ENCODE measurements around the gene SKAP1.
"Not testable (repeated sequence)": the region's sequence is repeated elsewhere in the genome, so short reads cannot be mapped to it uniquely, and the experiment has no call there.

Gene SKAP1

DNA sequence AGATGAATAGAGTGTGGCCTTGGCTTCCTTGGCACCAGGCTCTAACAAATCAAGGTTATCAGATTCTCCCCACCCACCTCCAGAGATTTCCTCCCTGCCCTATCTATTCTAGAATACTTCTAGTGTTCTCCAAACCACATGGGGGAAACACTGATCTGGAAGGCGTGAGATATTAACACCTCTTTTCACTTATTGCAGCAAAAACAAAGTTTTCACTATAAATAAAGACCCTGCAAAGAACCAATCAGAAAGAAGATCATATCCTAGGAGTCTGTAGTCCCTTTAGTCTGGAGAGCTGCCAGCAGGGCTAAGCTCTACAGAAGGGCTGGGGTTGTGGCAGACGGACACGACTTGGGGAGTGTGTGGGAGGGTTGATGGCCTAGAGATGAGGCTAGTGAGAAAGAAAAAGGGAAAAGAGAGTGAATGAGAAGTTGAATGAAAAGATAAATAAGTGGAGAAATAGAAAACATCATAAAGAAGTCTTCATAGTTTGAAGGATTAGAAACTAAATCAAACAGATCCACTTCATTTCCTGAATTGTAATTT is 8.6 kb upstream of the SKAP1 start:
- H3K9me3 Mint-ChIP-seq, result peaks cover 8% of the 10 kb centered on the region
- H3K36me3 Mint-ChIP-seq, result peaks cover 8% of the 10 kb centered on the region
- H3K4me3 Mint-ChIP-seq, result no peak overlapping the region
- no peak for ATAC-seq
- H3K4me1 Mint-ChIP-seq, result peaks cover 48% of the 10 kb centered on the region
- peaks cover 42% of the 10 kb centered on the region for H3K27me3 Mint-ChIP-seq
- H3K27ac Mint-ChIP-seq, result no peak overlapping the region

DNA sequence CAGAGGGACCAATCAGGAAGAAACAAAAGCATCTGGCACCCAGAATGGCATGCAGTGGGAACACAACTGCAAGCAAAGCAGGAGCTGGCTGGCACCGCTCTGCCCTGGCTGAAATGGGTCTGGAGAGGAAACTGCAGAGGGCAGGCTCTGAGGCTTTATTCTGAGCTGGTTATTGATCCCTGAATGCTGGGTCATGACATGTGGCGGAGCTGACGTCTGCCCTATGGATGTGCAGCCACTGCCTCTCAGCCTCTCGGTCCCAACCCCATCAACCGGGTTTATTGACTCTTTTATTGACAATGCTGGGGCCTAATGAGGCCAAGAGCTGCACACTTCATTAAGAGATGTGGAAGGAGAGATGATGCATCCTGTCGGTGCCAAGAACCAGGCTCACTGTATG is 3.9 kb upstream of the SKAP1 start:
- no peak overlapping the region for H3K4me3 Mint-ChIP-seq
- no peak overlapping the region for H3K27ac Mint-ChIP-seq
- H3K27me3 Mint-ChIP-seq, result peaks cover 58% of the 10 kb centered on the region
- no peak for ATAC-seq
- H3K36me3 Mint-ChIP-seq, result no peaks in the 10 kb centered on the region
- peaks cover 28% of the 10 kb centered on the region for H3K4me1 Mint-ChIP-seq
- H3K9me3 Mint-ChIP-seq, result no peaks in the 10 kb centered on the region

DNA sequence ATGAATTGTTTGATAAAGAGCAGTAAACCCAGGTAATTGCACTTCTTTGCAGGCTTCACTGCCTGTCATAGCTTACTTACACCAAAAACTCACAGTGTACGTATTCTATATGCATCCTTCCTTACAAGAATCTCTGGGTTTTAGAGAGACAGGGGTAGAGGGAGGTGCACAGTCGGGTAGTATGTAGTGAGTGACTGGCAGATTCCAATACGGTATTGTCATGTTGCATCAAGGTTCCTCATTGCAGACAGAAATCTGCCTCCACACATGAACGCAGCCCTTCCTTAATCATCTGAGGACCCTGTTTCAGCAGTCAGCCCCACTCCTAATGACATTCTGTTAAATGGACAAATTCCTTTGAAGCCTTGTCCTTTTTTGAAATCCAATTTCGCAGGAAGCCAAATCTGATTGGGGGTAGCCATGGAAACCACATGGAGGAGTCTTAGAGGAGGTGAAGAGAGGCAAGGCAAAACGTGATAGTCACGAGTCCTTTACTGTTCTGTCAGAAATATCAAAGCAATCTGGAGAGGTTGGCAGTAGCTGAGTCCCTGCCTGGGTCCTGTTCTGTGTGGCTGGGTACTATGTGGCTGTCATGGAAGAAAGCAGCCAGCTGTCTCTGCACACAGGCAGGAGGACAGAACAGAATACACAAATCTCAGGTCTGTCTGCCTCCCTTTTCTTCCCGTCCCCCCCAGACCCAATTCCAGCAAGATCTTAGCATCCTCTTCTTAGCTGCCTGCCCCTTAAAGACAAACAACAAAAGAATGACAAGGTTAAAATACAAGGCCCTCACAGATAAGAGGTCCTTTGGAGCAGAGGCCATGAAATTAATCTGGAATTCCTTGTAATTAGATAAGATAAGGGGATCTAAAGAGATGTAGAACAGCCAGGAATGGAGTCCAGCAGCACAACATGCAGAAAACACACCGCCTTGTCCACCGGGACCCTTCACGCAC is 3.1 kb upstream of the SKAP1 start:
- Mint-ChIP-seq H3K27me3 (peaks cover 55% of the 10 kb centered on the region), H3K4me3 (no peak overlapping the region), H3K36me3 (no peaks in the 10 kb centered on the region), H3K4me1 (peaks cover 25% of the 10 kb centered on the region), H3K9me3 (no peaks in the 10 kb centered on the region), H3K27ac (no peak overlapping the region)
- ATAC-seq, result no peak

DNA sequence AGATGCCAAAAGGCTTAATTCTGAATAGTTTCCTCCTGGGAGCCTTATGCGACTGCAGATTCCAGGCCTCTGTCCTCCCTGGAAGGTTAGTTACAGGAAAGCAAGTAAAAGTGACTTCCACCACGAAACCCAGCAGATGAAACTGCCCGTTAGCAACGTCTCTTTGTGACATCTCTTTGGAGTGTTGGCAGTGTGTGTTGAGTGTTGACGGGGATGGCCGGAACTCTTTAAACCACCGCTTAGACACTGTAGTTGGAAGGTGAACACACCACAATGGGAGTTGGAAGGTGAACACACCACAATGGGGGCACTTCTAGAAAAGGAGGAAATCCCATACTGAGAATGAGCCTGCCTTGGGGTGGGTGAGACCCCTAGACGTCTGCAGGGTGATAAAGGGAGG is 858 bp downstream of the SKAP1 start:
- Mint-ChIP-seq H3K36me3 (no peaks in the 10 kb centered on the region), H3K4me3 (peak overlapping the region; percentile 73), H3K27me3 (peaks cover 58% of the 10 kb centered on the region), H3K9me3 (no peaks in the 10 kb centered on the region), H3K27ac (peak overlapping the region; percentile 50), H3K4me1 (peaks cover 32% of the 10 kb centered on the region)
- no peak for ATAC-seq

DNA sequence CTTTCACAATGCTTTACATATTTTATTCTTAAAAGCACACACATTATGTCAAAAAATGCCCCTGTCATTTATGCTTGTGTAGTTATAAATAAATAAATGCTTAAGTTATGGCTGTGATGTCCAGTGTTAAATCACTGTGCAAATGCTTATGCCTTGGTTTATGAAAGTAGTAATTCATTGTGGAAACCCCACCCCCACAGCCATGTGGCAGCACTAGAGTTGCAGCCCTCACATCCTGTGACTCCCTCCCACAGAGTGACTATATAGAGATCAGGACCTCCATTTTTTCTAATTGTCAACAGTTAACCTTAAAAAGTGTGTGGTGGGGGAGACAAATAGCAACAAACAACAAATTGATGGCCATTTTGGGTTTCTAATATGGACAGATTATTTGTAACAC is 2.4 kb downstream of the SKAP1 start:
- Mint-ChIP-seq H3K36me3 (no peaks in the 10 kb centered on the region), H3K27ac (no peak overlapping the region), H3K27me3 (peaks cover 58% of the 10 kb centered on the region), H3K9me3 (no peaks in the 10 kb centered on the region), H3K4me1 (peaks cover 32% of the 10 kb centered on the region), H3K4me3 (no peak overlapping the region)
- ATAC-seq, result no peak

DNA sequence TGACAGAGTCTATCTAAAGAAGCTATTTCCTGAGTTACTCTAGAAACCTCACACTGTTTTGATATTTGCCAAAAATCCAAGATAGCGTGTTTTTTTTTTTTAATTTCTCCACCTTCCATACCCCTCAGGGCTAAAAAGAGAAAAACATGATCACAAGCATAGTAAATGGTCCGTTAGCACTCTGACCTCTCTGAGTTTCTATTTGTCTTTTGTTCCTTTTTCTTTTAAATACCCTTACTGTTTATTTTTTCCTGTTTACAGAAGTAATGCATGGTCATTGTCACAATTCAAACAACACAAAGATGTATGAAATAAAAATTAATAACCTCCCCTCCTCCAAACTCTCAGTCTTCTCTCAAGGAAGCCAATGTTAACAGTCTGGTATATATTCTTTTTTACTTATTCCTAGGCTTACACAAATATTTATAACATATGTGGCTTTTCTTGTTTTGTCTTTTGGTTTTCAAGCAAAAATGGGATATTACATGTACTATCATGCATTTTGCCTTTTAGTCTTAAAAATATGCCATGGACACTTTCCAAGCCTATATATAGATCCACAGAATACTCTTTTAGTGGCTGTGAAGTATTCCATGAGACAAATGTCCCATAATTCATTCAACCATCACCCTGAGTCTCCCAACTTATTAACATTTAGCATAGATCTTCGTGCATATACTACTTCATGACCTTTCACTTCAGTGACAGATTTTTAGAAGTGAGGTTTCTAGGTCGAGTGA is 3.1 kb downstream of the SKAP1 start:
- H3K4me3 Mint-ChIP-seq, result no peak overlapping the region
- no peaks in the 10 kb centered on the region for H3K9me3 Mint-ChIP-seq
- no peaks in the 10 kb centered on the region for H3K36me3 Mint-ChIP-seq
- H3K27ac Mint-ChIP-seq, result no peak overlapping the region
- peaks cover 32% of the 10 kb centered on the region for H3K4me1 Mint-ChIP-seq
- H3K27me3 Mint-ChIP-seq, result peaks cover 58% of the 10 kb centered on the region
- ATAC-seq, result no peak

DNA sequence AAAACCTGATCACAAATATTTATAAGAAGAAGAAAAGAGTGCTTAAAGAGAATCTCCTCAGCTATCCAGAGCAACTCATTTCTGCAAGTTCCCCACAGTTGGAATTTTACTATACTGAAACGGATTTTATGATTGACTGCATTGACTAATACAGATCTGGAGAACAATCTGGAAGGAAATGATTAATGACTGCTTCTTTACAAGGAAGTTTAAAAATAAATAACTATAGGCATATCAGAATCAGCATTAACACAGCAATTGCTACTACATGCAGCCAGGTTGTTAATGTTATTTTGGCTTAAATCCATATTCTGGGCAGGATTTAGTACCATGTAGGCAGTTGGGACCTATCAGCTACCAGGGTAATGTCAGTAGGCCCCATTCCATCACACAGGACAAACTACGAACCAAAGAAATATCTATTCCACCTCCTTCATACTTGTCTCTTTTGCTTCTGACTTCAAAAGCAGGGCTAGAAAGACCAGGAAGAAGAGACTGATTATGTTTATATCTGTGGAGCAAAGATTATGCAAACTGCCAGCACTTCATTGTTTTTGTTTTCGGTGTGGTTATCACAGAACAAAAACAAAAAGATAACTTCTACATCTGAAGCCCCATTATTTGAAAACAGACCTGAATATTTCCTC is 3.9 kb downstream of the SKAP1 start:
- Mint-ChIP-seq H3K4me3 (no peak overlapping the region), H3K4me1 (peaks cover 29% of the 10 kb centered on the region), H3K27ac (no peak overlapping the region), H3K36me3 (no peaks in the 10 kb centered on the region), H3K9me3 (no peaks in the 10 kb centered on the region), H3K27me3 (peaks cover 50% of the 10 kb centered on the region)
- no peak for ATAC-seq

DNA sequence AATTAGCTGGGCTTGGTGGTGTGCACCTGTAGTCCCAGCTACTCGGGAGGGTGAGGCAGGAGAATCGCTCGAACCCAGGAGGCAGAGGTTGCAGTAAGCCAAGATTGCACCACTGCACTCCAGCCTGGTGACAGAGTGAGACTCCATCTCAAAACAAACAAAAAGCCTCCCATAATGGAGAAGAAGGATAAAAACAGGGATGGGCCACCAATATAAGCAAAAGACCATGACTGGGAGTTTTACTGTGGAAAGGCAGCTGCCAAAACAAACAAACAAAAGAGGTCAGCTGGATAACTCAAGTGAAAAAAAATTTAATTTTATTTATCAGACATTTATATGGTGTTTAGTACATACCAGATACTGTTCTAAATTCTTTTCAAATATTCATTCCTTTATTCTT is 8.0 kb downstream of the SKAP1 start:
- not testable (repeated sequence) for H3K9me3 Mint-ChIP-seq, H3K27ac Mint-ChIP-seq, H3K4me3 Mint-ChIP-seq, ATAC-seq, H3K36me3 Mint-ChIP-seq, H3K4me1 Mint-ChIP-seq
- peaks cover 23% of the 10 kb centered on the region for H3K27me3 Mint-ChIP-seq

DNA sequence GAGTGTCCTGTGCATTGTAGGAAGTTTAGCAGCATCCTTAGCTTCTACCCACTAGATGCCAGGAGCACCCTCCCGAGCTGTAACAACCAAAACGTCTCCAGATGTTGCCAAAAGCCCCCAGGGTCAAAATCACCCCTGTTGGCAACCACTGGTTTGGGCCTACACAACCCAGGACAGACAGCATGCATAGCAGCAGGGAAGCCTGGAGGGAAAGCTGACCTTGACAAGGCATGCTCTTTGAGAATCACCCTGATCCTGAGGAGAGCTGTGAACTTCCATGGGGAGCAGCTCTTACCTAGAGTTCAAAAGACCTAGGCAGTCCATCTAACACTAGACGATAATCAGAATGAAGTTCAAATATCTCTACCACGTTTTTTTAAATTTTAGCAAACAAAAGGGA is 9.2 kb downstream of the SKAP1 start:
- no peak for ATAC-seq
- Mint-ChIP-seq H3K27ac (no peak overlapping the region), H3K4me3 (no peak overlapping the region), H3K9me3 (no peaks in the 10 kb centered on the region), H3K27me3 (peaks cover 13% of the 10 kb centered on the region), H3K4me1 (no peaks in the 10 kb centered on the region), H3K36me3 (no peaks in the 10 kb centered on the region)

DNA sequence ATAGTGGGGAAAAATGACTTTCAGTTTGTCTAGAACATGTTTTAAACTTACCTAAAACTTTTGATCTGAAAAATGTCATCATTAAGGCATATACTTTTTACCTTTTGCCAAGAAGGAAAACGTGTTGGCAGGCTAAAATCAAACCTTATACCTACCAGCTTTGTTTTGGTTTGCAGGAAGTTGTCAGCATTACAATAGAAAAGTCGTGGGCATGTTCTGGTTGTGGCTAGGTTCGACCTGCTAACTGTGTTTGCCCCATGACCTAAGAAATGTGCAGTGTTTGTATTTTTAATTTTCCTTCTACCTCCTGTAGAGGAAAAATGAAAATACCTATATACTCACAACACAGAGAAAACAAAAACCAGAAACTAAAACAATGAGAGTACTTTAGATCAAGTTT is 13.0 kb downstream of the SKAP1 start:
- no peak overlapping the region for H3K27ac Mint-ChIP-seq
- ATAC-seq, result no peak
- H3K27me3 Mint-ChIP-seq, result peaks cover 40% of the 10 kb centered on the region
- H3K9me3 Mint-ChIP-seq, result no peaks in the 10 kb centered on the region
- H3K4me1 Mint-ChIP-seq, result peaks cover 16% of the 10 kb centered on the region
- no peaks in the 10 kb centered on the region for H3K36me3 Mint-ChIP-seq
- H3K4me3 Mint-ChIP-seq, result no peak overlapping the region

DNA sequence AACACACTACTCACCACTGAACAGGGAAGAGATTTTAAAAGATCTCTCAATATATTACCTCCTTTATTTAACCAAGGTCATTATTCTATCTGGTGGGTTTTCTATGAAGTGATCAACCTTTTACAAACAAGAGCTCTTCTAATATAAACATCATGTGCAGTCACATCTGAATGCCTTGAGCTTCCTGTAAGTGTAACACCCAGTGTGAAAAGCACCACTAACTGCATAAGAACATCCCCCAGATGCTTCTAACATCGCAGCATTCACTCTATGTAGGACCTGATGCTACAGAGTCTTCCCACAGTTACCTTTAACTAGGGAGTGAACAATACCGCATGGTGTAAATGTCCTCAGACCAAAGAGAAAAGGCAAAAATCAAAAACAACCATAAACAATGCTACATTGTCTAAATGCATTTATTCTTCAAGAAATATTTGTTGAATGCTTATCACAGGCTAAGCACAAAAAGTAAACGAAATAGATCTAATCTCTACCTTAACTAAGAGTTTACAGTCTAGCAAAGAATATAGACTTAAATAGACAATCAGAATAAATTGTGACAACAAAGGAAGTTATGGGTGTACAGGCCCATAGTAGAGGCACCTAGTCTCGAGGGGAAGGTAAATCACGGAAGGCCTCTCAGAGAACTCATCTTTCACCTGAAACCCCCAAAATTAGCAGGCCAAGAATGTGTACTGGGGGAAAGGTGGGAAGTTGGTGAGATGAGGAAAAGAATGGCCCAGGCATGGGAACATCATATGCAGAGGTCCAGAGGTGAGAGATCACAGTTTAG is 16.2 kb downstream of the SKAP1 start:
- peaks cover 16% of the 10 kb centered on the region for H3K4me1 Mint-ChIP-seq
- H3K27me3 Mint-ChIP-seq, result peaks cover 53% of the 10 kb centered on the region
- ATAC-seq, result no peak
- no peaks in the 10 kb centered on the region for H3K9me3 Mint-ChIP-seq
- H3K27ac Mint-ChIP-seq, result peak overlapping the region; percentile 2
- H3K4me3 Mint-ChIP-seq, result no peak overlapping the region
- H3K36me3 Mint-ChIP-seq, result no peaks in the 10 kb centered on the region

DNA sequence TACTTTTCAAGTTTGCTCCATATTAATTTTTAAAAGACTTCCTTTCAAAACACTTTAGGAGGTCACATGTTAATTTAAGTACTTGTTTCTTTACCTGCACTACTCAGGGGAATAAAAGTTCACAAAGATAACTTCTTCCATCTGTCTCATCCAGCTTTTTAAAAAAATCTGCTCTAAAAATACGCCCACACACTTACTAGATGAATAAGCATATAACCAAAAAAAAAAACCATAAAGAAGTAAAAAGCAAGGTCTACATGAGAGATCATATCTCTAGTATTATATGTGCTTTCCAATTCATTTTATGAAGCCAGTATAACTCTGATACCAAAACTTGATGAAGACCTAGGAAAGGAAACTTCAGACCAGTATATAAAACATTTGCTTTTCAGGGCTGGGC is 17.2 kb downstream of the SKAP1 start:
- Mint-ChIP-seq H3K4me1 (peaks cover 16% of the 10 kb centered on the region), H3K4me3 (no peak overlapping the region), H3K27me3 (peaks cover 51% of the 10 kb centered on the region), H3K27ac (no peak overlapping the region), H3K36me3 (no peaks in the 10 kb centered on the region), H3K9me3 (no peaks in the 10 kb centered on the region)
- ATAC-seq, result no peak

DNA sequence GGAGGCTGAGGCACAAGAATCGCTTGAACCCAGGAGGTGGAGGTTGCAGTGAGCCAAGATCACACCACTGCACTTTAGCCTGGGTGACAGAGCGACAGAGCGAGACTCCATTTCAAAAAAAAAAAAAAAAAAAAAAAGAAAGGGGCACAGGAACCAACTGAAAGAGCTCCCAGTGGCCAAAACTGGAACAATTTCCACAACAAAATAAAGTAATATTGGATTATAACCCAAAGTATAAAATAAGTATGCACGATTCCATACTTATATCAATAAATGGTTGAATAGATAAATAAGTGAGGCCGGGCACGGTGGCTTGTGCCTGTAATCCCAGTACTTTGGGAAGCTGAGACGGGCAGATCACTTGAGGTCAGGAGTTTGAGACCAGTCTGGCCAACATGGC is 19.2 kb downstream of the SKAP1 start:
- not testable (repeated sequence) for H3K9me3 Mint-ChIP-seq, H3K36me3 Mint-ChIP-seq, H3K4me3 Mint-ChIP-seq, H3K27ac Mint-ChIP-seq, ATAC-seq
- H3K4me1 Mint-ChIP-seq, result peaks cover 22% of the 10 kb centered on the region
- peaks cover 61% of the 10 kb centered on the region for H3K27me3 Mint-ChIP-seq

DNA sequence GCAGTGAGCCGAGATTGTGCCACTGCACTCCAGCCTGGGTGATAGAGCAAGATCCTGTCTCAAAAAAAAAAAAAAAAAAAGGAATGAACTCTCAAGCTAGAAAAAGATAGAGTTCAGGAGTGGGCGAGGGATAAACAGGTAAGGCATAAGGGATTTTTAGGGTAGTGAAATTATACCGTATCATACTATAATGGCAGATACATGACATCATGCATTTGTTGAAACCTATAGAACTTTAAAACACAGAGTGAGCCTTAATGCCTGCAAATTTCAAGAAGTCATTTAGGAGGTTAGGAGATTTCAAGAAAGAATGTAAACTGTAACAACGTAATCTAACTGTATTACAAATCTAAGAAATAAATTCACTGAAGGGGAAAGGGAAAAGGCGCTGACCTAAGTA is 20.4 kb downstream of the SKAP1 start:
- Mint-ChIP-seq H3K4me1 (peaks cover 22% of the 10 kb centered on the region), H3K4me3 (no peak overlapping the region), H3K27me3 (peaks cover 61% of the 10 kb centered on the region), H3K27ac (no peak overlapping the region), H3K36me3 (no peaks in the 10 kb centered on the region), H3K9me3 (no peaks in the 10 kb centered on the region)
- ATAC-seq, result no peak

All from stimulated activated memory B cell treated with anti-CD40 and anti-IgM and Interleukin-4, amounts not matched to agents 10 μg/mL and 1 μg/mL and 100 μg/mL, for 72 hours (primary cell).